Caco-2 (cell line): Measurements from ENCODE around the gene TMEM184B. TPM values are rescaled to one million over a fixed set of nuclear protein-coding genes. Genes with fewer than 3 reads are reported as not detected.
A peak's percentile ranks its signal among the peaks of the same experiment; 100 is the strongest.

Experiments used
- BruUV-seq: library from RNA; stranded (reverse); fragments of 400-500 nt; replicated peaks from 2 replicates; lab custom pipeline; 2021; lab: Mats Ljungman, UMichigan
- CTCF ChIA-PET: fragments of 300-600 bp; sonication (Branson Sonifier 250); formaldehyde crosslinking; loops from one replicate; lab custom pipeline; 2022; ENCODE audit warnings: antibody characterized with exemption; lab: Charles Lee
- POLR2A ChIA-PET: fragments of 300-600 bp; sonication (Branson Sonifier 250); formaldehyde crosslinking; loops from one replicate; lab custom pipeline; 2022; ENCODE audit warnings: antibody characterized with exemption; lab: Charles Lee
- DNase-seq, 2 experiments: peaks; one replicate each; pipeline versions ENCODE4 v3.0.0 to v3.0.0-alpha.2; 2020 to 2022
- H3K27me3 ChIP-seq: replicated peaks from 2 replicates; pipeline ENCODE4 v1.6.0; 2011; ENCODE audit warnings: low read length; ENCODE audit not compliant: control insufficient read depth, insufficient read depth
- H3K36me3 ChIP-seq: 2 replicates; pipeline ENCODE4 v1.5.1; 2011; ENCODE audit warnings: low read length; ENCODE audit not compliant: control insufficient read depth, insufficient read depth
- H3K4me1 ChIP-seq: fragments of 250-450 bp; sonication (Bioruptor Pico); 2 replicates; pipeline ENCODE4 v1.5.1; 2020; ENCODE audit warnings: mild to moderate bottlenecking
- H3K4me3 ChIP-seq: 2 replicates; pipeline ENCODE4 v1.5.1; 2011; ENCODE audit warnings: low read depth, mild to moderate bottlenecking, control low read depth, low read length
- H3K9me3 ChIP-seq: fragments of 250-450 bp; sonication (Bioruptor Pico); 2 replicates; pipeline ENCODE4 v1.5.1; 2020; ENCODE audit warnings: mild to moderate bottlenecking, moderate library complexity
- H3K27ac Mint-ChIP-seq: one replicate; pipeline ENCODE4 v1.8.0; 2022; ENCODE audit warnings: mixed read lengths; ENCODE audit not compliant: unreplicated experiment
- H3K27me3 Mint-ChIP-seq: one replicate; pipeline ENCODE4 v1.8.0; 2022; ENCODE audit warnings: mixed read lengths; ENCODE audit not compliant: insufficient read depth, unreplicated experiment
- H3K36me3 Mint-ChIP-seq: one replicate; pipeline ENCODE4 v1.8.0; 2022; ENCODE audit warnings: mild to moderate bottlenecking, mixed read lengths; ENCODE audit not compliant: insufficient read depth, unreplicated experiment
- H3K4me1 Mint-ChIP-seq: one replicate; pipeline ENCODE4 v1.8.0; 2022; ENCODE audit warnings: low read depth, mixed read lengths; ENCODE audit not compliant: unreplicated experiment
- H3K4me3 Mint-ChIP-seq: one replicate; pipeline ENCODE4 v1.8.0; 2022; ENCODE audit warnings: mild to moderate bottlenecking, moderate library complexity, mixed read lengths; ENCODE audit not compliant: unreplicated experiment
- H3K9me3 Mint-ChIP-seq: one replicate; pipeline ENCODE4 v1.8.0; 2022; ENCODE audit warnings: mixed read lengths; ENCODE audit not compliant: unreplicated experiment
- intact Hi-C: fragments of 100-400 bp; cut with micrococcal nuclease; formaldehyde crosslinking; loops from one replicate; pipeline ENCODE4 v1.10.0; 2022; ENCODE audit not compliant: unreplicated experiment
- total RNA-seq: library from RNA; stranded (reverse); gene quantifications from 2 replicates; pipeline ENCODE4 v1.2.3, GENCODE V29; 2022
- TF ChIP-seq, protein P1 (sequence below), 2 experiments: fragments of 200-600 bp in 1 of 2; IDR thresholded peaks; 1 replicate in 1 of 2; 2 replicates in 1 of 2; pipeline versions ENCODE4 v1.5.1 to v1.8.0; 2011 to 2022; ENCODE audit warnings: antibody characterized with exemption in 1 of 2, control low read depth in 1 of 2, inconsistent platforms in 1 of 2, low read depth in 1 of 2, low read length in 1 of 2, mild to moderate bottlenecking in 1 of 2, moderate library complexity in 1 of 2; ENCODE audit not compliant: insufficient read depth in 1 of 2, severe bottlenecking in 1 of 2, unreplicated experiment in 1 of 2

Gene TMEM184B
- total RNA-seq, 1 experiment from 2014 or later, result 53.3 TPM

DNA sequence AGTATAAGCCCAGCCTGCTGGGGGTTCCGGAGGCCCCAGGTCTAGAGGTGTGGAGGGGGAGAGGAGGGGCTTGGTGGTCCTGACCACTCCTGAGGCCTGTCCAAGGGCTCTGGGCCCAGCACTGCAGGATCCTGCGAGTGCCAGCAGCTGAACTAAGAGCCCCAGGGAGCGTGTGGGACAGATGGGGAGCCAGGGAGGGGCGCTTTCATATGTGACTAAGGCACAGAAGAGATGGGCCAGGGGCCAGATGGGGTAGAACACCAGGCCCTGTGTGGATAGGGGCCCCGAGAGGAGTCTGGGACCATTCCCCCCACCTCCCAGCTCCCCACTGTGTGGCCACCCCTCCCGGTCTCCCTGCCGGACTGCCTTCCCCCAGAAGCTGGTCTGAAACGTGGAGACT is 52.6 kb downstream of the TMEM184B start:
- Histone ChIP-seq H3K27me3 (no peaks in the 10 kb centered on the region), H3K4me3 (no peak overlapping the region), H3K4me1 (peaks cover 23% of the 10 kb centered on the region), H3K36me3 (peaks cover 1% of the 10 kb centered on the region), H3K9me3 (no peaks in the 10 kb centered on the region)
- BruUV-seq, result no TSS peak
- TF ChIP-seq, protein P1, sequence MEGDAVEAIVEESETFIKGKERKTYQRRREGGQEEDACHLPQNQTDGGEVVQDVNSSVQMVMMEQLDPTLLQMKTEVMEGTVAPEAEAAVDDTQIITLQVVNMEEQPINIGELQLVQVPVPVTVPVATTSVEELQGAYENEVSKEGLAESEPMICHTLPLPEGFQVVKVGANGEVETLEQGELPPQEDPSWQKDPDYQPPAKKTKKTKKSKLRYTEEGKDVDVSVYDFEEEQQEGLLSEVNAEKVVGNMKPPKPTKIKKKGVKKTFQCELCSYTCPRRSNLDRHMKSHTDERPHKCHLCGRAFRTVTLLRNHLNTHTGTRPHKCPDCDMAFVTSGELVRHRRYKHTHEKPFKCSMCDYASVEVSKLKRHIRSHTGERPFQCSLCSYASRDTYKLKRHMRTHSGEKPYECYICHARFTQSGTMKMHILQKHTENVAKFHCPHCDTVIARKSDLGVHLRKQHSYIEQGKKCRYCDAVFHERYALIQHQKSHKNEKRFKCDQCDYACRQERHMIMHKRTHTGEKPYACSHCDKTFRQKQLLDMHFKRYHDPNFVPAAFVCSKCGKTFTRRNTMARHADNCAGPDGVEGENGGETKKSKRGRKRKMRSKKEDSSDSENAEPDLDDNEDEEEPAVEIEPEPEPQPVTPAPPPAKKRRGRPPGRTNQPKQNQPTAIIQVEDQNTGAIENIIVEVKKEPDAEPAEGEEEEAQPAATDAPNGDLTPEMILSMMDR (IDR thresholded peaks at IDR 0.05; ENCODE audit: insufficient read depth in 1 of 2, low read depth in 1 of 2, low read length in 1 of 2, severe bottlenecking in 1 of 2, unreplicated experiment in 1 of 2), result no peak
- Mint-ChIP-seq H3K27me3 (no peaks in the 10 kb centered on the region), H3K4me3 (no peak overlapping the region), H3K27ac (peak overlapping the region; percentile 94), H3K9me3 (no peaks in the 10 kb centered on the region), H3K4me1 (peaks cover 11% of the 10 kb centered on the region), H3K36me3 (peaks cover 43% of the 10 kb centered on the region)
- ChIA-PET CTCF (no interaction called here), POLR2A (no interaction called here)
- DNase-seq, result no peak
- intact Hi-C loops, result no loop called here

- Histone ChIP-seq H3K36me3 (peaks cover 2% of the 10 kb centered on the region), H3K4me3 (no peak overlapping the region), H3K4me1 (peaks cover 23% of the 10 kb centered on the region), H3K27me3 (no peaks in the 10 kb centered on the region), H3K9me3 (no peaks in the 10 kb centered on the region)
- no peaks in the 10 kb centered on the region for H3K9me3 Mint-ChIP-seq
- POLR2A ChIA-PET, result no interaction called here
- TF ChIP-seq, protein P1 (IDR thresholded peaks at IDR 0.05; ENCODE audit: insufficient read depth in 1 of 2, low read depth in 1 of 2, low read length in 1 of 2, severe bottlenecking in 1 of 2, unreplicated experiment in 1 of 2), result no peak
- no peak overlapping the region for H3K4me3 Mint-ChIP-seq
- no peak for DNase-seq
- no peaks in the 10 kb centered on the region for H3K27me3 Mint-ChIP-seq
- no TSS peak for BruUV-seq
- H3K36me3 Mint-ChIP-seq, result peaks cover 46% of the 10 kb centered on the region
- H3K27ac Mint-ChIP-seq, result peak overlapping the region; percentile 94
- CTCF ChIA-PET, result interaction anchor here (1.3 kb wide), 1 partner anchor 167 kb away, joined by 3 read pairs; no protein-coding TSS in a partner anchor
- intact Hi-C loops, result loop anchor here (5.0 to 10.0 kb wide), 2 partner anchors 37 to 105 kb away; partner anchors contain the start of genes BAIAP2L2 and PLA2G6
- H3K4me1 Mint-ChIP-seq, result peaks cover 11% of the 10 kb centered on the region
Measured at GRCh38 chr22:38219632-38220031, 53.2 kb downstream of the TMEM184B start.

DNA sequence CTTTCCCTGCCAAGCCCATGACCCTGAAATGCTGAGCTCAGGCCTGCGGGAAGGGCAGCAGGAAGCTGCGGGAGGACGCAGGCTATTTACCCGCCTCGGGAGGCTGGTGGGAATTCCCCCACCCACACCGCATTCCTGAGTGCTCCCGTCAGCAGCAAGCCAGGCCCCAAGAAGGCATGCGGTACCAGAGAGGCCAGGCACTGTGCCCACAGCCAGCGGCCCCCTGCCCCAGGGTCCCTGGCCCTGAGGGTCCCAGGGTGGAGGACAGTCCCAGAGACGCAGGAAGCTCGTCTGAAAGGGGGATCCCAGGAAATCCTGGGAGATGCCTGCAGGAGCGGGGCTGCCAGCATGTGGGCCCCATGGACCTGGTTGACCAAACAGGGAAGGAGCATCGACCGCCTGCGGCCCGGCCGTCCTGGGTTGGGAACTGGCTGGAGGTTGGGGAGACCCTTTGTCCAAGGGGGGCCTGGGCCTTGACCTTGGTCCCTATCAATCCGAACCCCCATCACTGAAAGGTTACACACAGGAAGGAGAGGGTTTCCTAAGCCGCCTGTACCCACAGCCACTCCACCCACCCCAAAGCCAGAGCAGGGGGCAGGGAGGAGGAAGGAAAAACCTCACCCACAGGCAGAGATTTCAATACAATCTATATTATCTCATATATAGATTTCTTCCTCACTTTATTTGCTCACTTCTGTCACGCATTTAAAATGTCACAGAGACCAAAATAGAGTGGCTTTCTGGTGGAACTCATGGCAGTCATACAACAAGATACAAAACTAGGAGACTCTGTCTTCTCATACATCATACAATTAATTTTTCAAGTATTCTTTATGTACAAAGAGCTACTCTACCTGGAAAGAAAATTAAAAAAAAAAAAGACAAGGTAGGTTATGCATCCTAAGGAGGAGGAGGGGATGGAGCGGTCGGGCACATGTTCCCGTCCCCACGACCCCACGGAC is 53.9 kb downstream of the TMEM184B start:
- Histone ChIP-seq H3K27me3 (no peaks in the 10 kb centered on the region), H3K9me3 (no peaks in the 10 kb centered on the region), H3K4me3 (no peak overlapping the region), H3K4me1 (peaks cover 23% of the 10 kb centered on the region), H3K36me3 (peaks cover 1% of the 10 kb centered on the region; the same call in 1 of the 2 replicates)
- no peaks in the 10 kb centered on the region for H3K9me3 Mint-ChIP-seq
- intact Hi-C loops, result loop anchor here (5.0 to 10.0 kb wide), 2 partner anchors 37 to 104 kb away; partner anchors contain the start of genes BAIAP2L2 and PLA2G6
- ChIA-PET CTCF (interaction anchor here (1.2 to 1.3 kb wide), 2 partner anchors 16 to 167 kb away, joined by 3 to 4 read pairs; no protein-coding TSS in a partner anchor), POLR2A (interaction anchor here (0.5 to 1.0 kb wide), 4 partner anchors 17 to 401 kb away, joined by 3 to 5 read pairs (median 4); partner anchors contain the start of genes MAFF and PLA2G6)
- H3K4me3 Mint-ChIP-seq, result no peak overlapping the region
- H3K4me1 Mint-ChIP-seq, result peaks cover 11% of the 10 kb centered on the region
- DNase-seq, result peak; percentile 78 to 86
- peaks cover 45% of the 10 kb centered on the region for H3K36me3 Mint-ChIP-seq
- peak overlapping the region; percentile 94 for H3K27ac Mint-ChIP-seq
- TSS peak; percentile 12 for BruUV-seq
- TF ChIP-seq, protein P1 (IDR thresholded peaks at IDR 0.05; ENCODE audit: insufficient read depth in 1 of 2, low read depth in 1 of 2, low read length in 1 of 2, severe bottlenecking in 1 of 2, unreplicated experiment in 1 of 2), result no peak
- no peaks in the 10 kb centered on the region for H3K27me3 Mint-ChIP-seq
